Calu3 (cell line): Measurements from ENCODE around the gene ZNF593OS. TPM values are rescaled to one million over a fixed set of nuclear protein-coding genes. Genes with fewer than 3 reads are reported as not detected.

ENCODE experiments used
- BruUV-seq: library from RNA; stranded (reverse); fragments of 400-500 nt; replicated peaks from 2 replicates; lab custom pipeline; 2021; lab: Mats Ljungman, UMichigan
- CTCF ChIA-PET: fragments of 300-600 bp; sonication (Branson Sonifier 250); formaldehyde crosslinking; loops from one replicate; lab custom pipeline; 2022; ENCODE audit warnings: antibody characterized with exemption; lab: Charles Lee
- DNase-seq: peaks from one replicate; pipeline ENCODE4 v3.0.0; 2022
- H3K27ac Mint-ChIP-seq: one replicate; pipeline ENCODE4 v1.8.0; 2022; ENCODE audit warnings: mixed read lengths; ENCODE audit not compliant: unreplicated experiment
- H3K27me3 Mint-ChIP-seq: one replicate; pipeline ENCODE4 v1.8.0; 2022; ENCODE audit warnings: mixed read lengths; ENCODE audit not compliant: unreplicated experiment
- H3K36me3 Mint-ChIP-seq: one replicate; pipeline ENCODE4 v1.8.0; 2022; ENCODE audit warnings: mild to moderate bottlenecking, moderate library complexity, mixed read lengths; ENCODE audit not compliant: insufficient read depth, unreplicated experiment
- H3K4me1 Mint-ChIP-seq: one replicate; pipeline ENCODE4 v1.8.0; 2022; ENCODE audit warnings: mild to moderate bottlenecking, low read depth, mixed read lengths; ENCODE audit not compliant: unreplicated experiment
- H3K4me3 Mint-ChIP-seq: one replicate; pipeline ENCODE4 v1.8.0; 2022; ENCODE audit warnings: mild to moderate bottlenecking, low read depth, moderate library complexity, mixed read lengths; ENCODE audit not compliant: unreplicated experiment
- H3K9me3 Mint-ChIP-seq: one replicate; pipeline ENCODE4 v1.8.0; 2022; ENCODE audit warnings: low read depth, mixed read lengths; ENCODE audit not compliant: unreplicated experiment
- CTCF ChIP-seq: fragments of 200-600 bp; IDR thresholded peaks from one replicate; pipeline ENCODE4 v1.8.0; 2022; ENCODE audit warnings: antibody characterized with exemption; ENCODE audit not compliant: unreplicated experiment
- intact Hi-C: fragments of 100-400 bp; cut with micrococcal nuclease; formaldehyde crosslinking; loops from one replicate; pipeline ENCODE4 v1.10.0; 2022; ENCODE audit not compliant: unreplicated experiment
- total RNA-seq: library from RNA; stranded (reverse); gene quantifications from 2 replicates; pipeline ENCODE4 v1.2.3, GENCODE V29; 2022

The ZNF593OS gene
- total RNA-seq, 1 experiment from 2014 or later: not detected

DNA sequence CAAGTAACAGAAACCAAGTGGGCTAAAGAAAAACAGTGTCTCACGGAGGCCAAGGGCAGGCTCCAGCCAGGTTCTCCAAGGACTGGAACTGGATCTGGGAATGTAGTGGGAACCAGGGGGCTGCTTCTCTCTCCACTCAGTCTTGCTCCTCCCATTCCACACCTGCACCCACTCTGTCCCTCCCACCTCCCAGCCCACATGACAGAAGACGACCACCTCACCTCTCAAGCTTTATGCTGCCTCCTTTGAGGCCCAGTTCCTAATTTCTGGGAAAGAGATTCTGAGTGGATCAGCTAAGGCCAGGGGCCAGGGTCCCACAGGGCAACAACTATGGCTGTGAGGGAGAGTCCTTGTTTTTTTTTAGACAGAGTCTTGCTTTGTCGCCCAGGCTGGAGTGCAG is 43.6 kb upstream of the ZNF593OS start:
- Mint-ChIP-seq H3K27me3 (peaks cover 13% of the 10 kb centered on the region), H3K36me3 (no peaks in the 10 kb centered on the region), H3K4me3 (no peak overlapping the region), H3K9me3 (no peaks in the 10 kb centered on the region), H3K27ac (no peak overlapping the region), H3K4me1 (no peaks in the 10 kb centered on the region)
- BruUV-seq: no TSS peak
- intact Hi-C loops: no loop called here
- CTCF ChIA-PET: no interaction called here
- no peak for DNase-seq
- TF ChIP-seq CTCF: no peak

DNA sequence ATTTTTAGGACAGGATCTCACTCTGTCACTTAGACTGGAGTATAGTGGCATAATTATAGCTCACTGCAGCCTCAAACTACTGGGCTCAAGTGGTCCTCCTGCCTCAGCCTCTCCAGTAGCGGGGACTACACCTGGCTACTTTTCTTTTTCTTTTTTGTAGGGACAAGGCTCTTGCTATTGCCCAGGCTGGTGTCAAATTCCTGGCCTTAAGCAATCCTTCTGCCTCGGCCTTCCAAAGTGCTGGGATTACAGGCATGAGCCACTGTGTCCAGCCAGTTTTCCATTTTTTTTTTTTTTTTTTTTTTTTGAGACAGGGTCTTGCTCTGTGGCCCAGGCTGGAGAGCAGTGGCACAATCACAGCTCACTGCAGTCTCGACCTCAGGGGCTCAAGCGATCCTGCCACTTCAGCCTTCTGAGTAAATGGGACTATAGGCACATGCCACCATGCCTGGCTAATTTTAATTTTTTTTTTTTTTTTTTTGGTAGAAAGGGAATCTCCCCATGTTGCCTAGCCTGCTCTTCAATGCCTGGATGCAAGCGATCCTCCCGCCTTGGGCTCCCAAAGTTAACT is 41.8 kb upstream of the ZNF593OS start:
- no peak overlapping the region for H3K27ac Mint-ChIP-seq
- TF ChIP-seq CTCF: no peak
- intact Hi-C loops: no loop called here
- H3K9me3 Mint-ChIP-seq: no peaks in the 10 kb centered on the region
- DNase-seq: no peak
- BruUV-seq: no TSS peak
- CTCF ChIA-PET: interaction anchor here (0.7 kb wide), 1 partner anchor 109 kb away, joined by 3 read pairs; no protein-coding TSS in a partner anchor
- peaks cover 24% of the 10 kb centered on the region for H3K27me3 Mint-ChIP-seq
- no peak overlapping the region for H3K4me3 Mint-ChIP-seq
- no peaks in the 10 kb centered on the region for H3K4me1 Mint-ChIP-seq
- no peaks in the 10 kb centered on the region for H3K36me3 Mint-ChIP-seq

GRCh38 chr1:26212726-26213125 is 41.1 kb upstream of the ZNF593OS start:
- CTCF ChIA-PET: no interaction called here
- TF ChIP-seq CTCF: no peak
- Mint-ChIP-seq H3K9me3 (no peaks in the 10 kb centered on the region), H3K4me1 (no peaks in the 10 kb centered on the region), H3K27ac (no peak overlapping the region), H3K27me3 (peaks cover 24% of the 10 kb centered on the region), H3K36me3 (no peaks in the 10 kb centered on the region), H3K4me3 (no peak overlapping the region)
- BruUV-seq: no TSS peak
- intact Hi-C loops: no loop called here
- DNase-seq: no peak

DNA sequence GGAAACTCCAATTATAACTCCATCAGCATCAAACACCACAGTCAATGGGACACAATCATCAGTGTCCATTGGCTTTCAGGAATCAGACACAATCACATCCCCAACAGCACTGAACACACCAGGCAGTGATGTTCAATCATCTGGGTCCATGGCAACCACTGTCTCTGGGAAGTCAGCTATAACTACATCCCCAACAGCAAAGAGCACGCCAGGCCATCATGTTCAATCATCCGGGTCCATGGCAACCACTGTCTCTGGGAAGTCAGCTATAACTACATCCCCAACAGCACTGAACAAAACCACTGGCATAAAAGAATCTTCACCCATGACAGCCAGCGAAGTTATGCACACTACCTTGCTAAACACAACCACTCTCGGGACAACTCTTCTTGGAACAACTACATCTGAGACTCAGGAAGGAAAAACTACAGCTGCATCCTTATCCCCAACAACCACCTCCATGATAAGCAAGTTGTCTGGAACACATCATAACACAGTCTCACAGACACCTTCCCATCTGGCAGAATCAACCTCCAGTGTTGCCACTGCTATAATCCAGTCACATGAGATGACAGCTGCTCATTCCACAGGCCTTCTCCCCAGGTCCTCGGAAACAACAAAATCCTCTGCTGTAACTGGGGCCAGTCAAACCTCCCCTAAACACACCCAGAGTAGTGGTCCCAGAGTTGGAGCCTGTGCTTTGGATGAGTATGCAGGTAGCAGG is 38.7 kb upstream of the ZNF593OS start:
- no TSS peak for BruUV-seq
- no peak for DNase-seq
- CTCF ChIA-PET: no interaction called here
- H3K27me3 Mint-ChIP-seq: peaks cover 31% of the 10 kb centered on the region
- no peaks in the 10 kb centered on the region for H3K9me3 Mint-ChIP-seq
- intact Hi-C loops: no loop called here
- no peak overlapping the region for H3K4me3 Mint-ChIP-seq
- no peaks in the 10 kb centered on the region for H3K36me3 Mint-ChIP-seq
- H3K27ac Mint-ChIP-seq: no peak overlapping the region
- no peak for TF ChIP-seq CTCF
- H3K4me1 Mint-ChIP-seq: no peaks in the 10 kb centered on the region
